ENCODE data around the gene ERVK3-1.
"Not testable (repeated sequence)": the region's sequence is repeated elsewhere in the genome, so short reads cannot be mapped to it uniquely, and the experiment has no call there.

The ERVK3-1 gene

GRCh38 chr19:58346961-58347929 is 42.1 kb downstream of the ERVK3-1 start:
- DNase-seq (ENCODE audit: low spot score), result peak; percentile 24

- DNase-seq (ENCODE audit: low spot score), result not testable (repeated sequence)
Measured at GRCh38 chr19:58348080-58348479, 42.9 kb downstream of the ERVK3-1 start.

- DNase-seq (ENCODE audit: low spot score), result no peak
Measured at GRCh38 chr19:58349590-58349989, 44.4 kb downstream of the ERVK3-1 start.

GRCh38 chr19:58350001-58350861 is 45.1 kb downstream of the ERVK3-1 start:
- DNase-seq (ENCODE audit: low spot score), result peak; percentile 12

GRCh38 chr19:58350871-58351557 is 45.8 kb downstream of the ERVK3-1 start:
- no peak for DNase-seq (ENCODE audit: low spot score)

- DNase-seq (ENCODE audit: low spot score), result no peak
Measured at GRCh38 chr19:58351558-58351878, 46.3 kb downstream of the ERVK3-1 start.

GRCh38 chr19:58351990-58352755 is 47.0 kb downstream of the ERVK3-1 start:
- DNase-seq (ENCODE audit: low spot score), result no peak

GRCh38 chr19:58352760-58353671 is 47.8 kb downstream of the ERVK3-1 start, which contains the start of gene A1BG:
Gene A1BG, minus strand, starts transcription at chr19:58353492. Its CDS starts 55 bp downstream, at chr19:58353437.
- no peak for DNase-seq (ENCODE audit: low spot score)

GRCh38 chr19:58353717-58354477 is 48.7 kb downstream of the ERVK3-1 start:
- no peak for DNase-seq (ENCODE audit: low spot score)

GRCh38 chr19:58354478-58355030 is 49.4 kb downstream of the ERVK3-1 start:
- no peak for DNase-seq (ENCODE audit: low spot score)

- DNase-seq (ENCODE audit: low spot score), result no peak
Measured at GRCh38 chr19:58355215-58355796, 50.1 kb downstream of the ERVK3-1 start.

- no peak for DNase-seq (ENCODE audit: low spot score)
Measured at GRCh38 chr19:58355908-58356765, 51.0 kb downstream of the ERVK3-1 start.

- no peak for DNase-seq (ENCODE audit: low spot score)
Measured at GRCh38 chr19:58356766-58357480, 51.7 kb downstream of the ERVK3-1 start.

- no peak for DNase-seq (ENCODE audit: low spot score)
Measured at GRCh38 chr19:58357481-58358145, 52.4 kb downstream of the ERVK3-1 start.

- DNase-seq (ENCODE audit: low spot score), result peak; percentile 60
Measured at GRCh38 chr19:58361900-58362271, 56.7 kb downstream of the ERVK3-1 start.

- peak; percentile 97 for DNase-seq (ENCODE audit: low spot score)
Measured at GRCh38 chr19:58362272-58362994, 57.3 kb downstream of the ERVK3-1 start, which contains the start of gene ZNF497. Gene ZNF497, minus strand, starts transcription at chr19:58362751. Its CDS starts 5,116 bp downstream, at chr19:58357635.
